Non-pigmented ciliary epithelial cell (primary cell): Measurements from ENCODE around the gene INHBB.
"Not testable (repeated sequence)": the region's sequence is repeated elsewhere in the genome, so short reads cannot be mapped to it uniquely, and the experiment has no call there.

ENCODE experiments used
- DNase-seq: peaks from one replicate; pipeline ENCODE4 v3.0.0-alpha.2; 2010; ENCODE audit warnings: low read depth

INHBB gene

DNA sequence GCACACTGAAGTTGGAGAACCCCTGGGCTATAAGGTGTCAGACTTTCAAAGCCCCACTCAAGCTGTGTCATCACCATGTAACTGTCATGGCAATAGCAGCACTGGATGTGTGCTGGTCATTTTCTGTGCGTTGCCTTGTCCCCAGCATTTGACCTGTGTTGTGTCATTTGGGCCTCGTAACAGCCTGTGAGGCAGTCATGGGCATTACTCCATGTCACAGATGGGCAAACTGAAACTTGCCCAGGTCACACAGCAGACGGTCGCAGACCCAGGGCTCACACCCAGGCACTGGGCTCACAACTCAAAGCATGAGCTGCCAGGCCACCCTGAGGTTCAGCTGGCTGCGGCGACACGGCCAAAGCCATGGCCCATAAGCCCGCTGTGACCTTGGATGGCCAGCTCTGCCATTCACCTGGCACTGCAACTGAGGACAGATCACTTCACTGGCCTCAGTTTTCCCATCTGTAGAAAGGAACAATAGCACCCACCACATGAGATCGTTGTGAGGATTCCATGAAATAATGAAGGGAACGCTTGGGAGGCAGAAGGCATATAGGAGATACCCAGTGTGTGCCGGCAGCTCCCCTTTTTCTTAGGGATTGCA, 36.7 kb downstream of the INHBB start:
- no peak for DNase-seq

GRCh38 chr2:120383191-120383590, 37.3 kb downstream of the INHBB start:
- DNase-seq = no peak

- no peak for DNase-seq
These were observed 37.9 kb downstream of the INHBB start for GRCh38 chr2:120383631-120384340.

- no peak for DNase-seq
These were observed 38.8 kb downstream of the INHBB start for GRCh38 chr2:120384486-120385354.

- DNase-seq = no peak
These were observed 39.6 kb downstream of the INHBB start for GRCh38 chr2:120385355-120386127.

DNA sequence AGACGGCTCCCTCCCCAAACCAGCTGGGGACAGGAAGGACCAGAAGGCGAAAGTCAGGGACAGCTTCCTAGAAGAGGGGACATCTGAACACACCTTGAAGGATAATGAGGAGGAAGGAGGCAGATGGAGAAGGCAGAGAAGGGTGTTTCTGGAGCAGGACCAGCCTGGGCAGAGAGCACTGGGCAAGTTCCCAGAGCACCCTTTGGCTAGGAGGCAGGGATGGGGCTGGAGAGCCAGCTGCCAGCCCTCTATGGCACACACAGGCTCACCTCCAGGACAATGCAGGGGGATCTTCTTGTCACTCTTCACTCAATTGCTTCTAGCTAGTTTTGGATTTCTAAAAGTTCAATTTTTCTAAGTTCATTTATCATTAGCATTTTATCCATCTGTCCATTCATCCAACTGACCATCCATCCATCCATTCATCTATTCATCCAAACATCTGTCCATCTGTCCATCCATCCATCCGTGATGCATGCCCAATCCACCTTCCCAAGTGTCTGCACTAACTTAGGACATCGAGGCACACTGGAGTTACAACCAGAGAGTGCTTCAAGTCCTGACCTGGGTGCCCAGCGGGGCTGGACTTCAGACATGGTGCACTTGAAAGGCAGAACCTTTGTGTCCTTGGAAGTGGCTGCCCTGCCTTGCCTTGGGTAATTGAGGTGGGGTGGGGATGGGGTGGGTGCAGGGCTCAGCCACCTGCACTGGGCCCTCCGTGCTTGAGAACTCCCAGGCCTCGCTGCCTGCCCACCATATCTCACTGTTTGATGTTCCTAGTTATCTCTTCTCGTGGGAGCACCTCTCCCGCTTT, 42.5 kb downstream of the INHBB start:
- DNase-seq = no peak

- DNase-seq = no peak
These were observed 43.1 kb downstream of the INHBB start for GRCh38 chr2:120389036-120389391.

DNA sequence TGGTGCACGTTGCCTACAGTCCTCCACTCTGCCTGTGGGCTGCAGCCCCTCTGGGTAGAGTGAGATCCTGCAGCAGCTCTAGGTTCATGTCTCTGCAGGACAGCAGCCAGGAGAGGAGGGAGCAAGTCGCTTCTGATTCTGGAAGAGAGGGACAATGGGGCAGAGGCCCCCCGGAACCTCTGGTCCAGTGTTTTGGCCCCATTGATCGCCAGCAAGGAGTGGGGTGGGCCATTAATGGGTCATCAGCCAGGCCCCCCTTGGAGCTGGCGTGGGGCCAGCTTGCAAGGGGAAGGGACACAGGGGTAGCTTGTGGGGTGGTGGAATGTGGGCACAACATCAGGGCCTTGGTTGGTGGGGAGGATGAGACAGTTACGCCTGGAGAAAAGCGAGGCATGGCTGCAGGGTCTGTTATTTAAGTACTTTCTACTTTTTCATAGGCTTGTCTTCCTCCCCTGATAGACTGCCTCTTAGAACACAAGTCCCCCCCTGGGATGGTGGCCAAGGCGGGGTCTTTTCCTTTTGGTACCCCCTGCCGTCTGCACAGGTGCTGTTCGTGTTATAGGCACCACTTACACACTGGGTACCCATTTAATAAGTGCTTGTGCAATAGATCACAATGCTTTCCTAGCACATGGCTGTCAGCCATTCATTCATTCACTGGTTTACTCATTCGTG, 44.6 kb downstream of the INHBB start:
- DNase-seq = no peak

DNA sequence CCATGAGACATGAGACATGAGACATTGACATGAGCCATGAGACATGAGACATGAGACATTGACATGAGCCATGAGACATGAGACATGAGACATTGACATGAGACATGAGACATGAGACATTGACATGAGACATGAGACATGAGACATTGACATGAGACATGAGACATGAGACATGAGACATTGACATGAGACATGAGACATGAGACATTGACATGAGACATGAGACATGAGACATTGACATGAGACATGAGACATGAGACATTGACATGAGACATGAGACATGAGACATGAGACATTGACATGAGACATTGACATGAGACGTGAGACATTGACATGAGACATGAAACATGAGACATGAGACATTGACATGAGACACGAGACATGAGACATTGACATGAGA, 45.4 kb downstream of the INHBB start:
- not testable (repeated sequence) for DNase-seq

DNA sequence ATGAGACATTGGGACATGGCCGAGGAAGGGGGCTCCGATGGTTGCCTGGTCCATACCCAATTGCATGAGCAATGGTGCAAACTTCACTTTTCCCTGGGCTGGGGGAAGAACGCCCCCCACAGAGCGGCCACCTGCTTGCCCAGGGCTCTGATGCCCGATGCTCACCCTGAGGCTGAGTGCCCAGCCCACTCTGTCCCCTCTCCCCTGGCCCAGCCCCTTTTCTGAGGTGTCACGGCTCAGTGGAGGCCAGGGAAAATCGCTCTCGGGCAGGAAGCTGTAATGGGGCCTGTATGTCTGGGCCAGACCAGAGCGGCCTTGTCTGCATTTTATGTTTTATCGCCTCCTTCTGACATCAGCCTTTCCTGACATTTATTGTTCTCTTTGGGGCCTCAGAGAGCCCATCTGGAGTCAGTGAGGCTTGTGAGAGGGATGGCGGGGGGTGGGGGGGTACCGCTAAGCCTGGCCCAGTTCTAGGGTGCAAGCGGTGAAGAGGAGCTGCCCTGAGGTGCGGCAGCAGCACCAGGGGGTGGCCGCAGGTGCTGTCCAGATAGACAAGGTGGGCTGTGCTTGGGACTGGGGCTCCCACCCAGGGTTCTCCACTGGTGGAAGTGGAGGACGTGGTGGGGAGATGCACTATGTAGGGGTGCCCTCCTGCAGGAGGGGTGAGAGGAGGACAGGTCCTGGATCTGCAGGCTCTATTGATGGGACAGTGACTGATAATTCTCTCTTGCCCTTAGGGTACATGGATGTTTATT, 46.2 kb downstream of the INHBB start:
- no peak for DNase-seq

GRCh38 chr2:120392923-120393322, 47.0 kb downstream of the INHBB start:
- DNase-seq = no peak

- DNase-seq = no peak
These were observed 47.5 kb downstream of the INHBB start for GRCh38 chr2:120393456-120393855.

DNA sequence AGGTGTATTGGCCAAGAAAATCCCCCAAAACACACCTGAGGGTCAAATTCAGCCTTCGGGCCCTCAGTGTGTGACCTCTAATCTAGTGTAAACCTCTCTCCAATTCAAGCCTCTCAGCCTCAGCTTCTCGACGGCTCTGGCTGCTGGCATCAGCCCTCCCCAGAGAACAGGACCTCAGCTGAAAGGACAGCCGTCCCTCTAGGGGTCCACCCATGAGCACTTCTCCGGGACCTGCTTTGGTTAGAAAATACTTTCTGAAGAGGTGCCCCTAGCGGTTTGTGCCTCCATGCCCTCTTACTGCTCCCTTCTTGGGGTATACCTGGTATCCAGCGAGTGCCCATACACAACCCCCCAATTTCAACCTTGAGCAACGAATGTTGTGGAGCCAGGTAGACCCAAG, 48.8 kb downstream of the INHBB start:
- no peak for DNase-seq

DNA sequence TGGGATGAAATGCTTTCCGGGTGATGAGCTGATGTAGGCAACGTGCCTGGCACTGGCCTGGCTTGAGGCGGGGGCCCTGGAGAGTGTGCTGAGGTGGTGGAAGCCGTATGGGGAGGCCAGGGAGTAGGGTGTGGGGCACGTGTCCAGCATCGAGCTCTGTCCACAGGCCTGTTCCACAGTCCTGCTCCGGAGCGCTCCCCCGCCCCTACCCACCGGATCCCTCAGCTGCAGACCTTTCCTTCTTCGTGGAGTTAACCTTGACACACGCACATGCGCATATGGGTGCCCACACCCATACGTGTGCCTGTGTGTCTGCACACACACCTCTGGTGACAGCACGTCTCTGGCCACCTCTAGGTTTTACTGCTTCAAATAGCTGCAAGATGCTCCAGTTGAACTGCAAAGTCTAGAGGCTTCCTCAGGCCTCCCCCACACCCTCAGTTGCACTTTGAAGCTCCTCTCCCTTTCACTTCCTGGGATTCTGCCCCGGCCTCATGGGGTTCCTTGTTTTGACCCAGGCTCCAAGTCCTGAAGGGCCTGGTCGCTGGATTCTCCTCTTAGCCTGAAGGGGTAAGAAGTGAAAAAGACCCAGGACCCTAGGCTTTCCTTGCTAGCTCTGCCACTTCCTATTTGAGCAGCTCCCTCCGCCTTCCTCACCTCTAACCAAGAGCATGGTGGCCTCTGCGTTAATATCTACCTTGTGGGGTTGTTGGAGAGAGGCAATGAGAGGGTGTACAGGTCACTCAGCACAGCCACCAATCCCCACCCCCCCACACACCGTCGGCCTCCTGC, 49.5 kb downstream of the INHBB start:
- no peak for DNase-seq

DNA sequence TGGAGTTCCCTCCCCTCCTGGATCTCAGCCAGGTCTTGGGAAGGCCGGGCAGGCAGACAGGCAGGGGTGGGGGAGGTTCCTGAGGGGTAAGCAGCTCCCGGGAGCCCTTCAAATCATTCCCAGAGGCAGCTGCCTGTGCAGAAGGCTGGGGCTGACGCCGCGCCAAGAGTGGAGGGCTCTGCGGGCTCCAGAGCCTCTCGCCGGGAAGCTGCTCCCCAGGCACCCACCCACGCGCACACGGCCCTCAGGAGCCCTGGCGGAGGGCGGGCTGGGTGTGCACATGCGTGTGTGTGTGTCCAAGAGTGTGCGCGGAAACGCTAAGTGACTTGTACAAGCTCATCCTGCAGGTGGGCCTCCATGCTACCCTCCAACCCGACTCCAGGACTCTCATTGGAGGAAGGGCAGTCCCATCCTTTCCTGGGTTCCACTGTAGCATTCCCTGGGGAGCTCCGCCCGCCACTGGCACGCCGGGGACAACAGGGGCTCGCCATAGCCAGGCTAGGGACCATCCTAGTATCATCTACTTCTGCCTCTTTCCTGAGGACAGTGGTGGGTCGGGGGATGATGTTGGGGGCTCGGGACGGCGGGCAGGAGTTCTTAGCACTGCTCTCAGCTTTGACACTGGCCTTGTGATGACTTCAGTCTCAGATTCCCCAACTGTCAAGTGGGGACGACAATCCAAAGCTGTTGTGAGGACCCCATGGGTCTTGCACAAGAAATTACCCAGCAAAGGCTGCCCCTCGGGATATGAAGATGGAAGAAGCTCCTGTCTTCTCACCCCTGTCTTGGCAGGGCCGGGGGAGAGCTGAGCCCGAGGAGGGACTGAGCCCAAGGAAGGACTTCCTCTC, 50.3 kb downstream of the INHBB start:
- DNase-seq = no peak

DNA sequence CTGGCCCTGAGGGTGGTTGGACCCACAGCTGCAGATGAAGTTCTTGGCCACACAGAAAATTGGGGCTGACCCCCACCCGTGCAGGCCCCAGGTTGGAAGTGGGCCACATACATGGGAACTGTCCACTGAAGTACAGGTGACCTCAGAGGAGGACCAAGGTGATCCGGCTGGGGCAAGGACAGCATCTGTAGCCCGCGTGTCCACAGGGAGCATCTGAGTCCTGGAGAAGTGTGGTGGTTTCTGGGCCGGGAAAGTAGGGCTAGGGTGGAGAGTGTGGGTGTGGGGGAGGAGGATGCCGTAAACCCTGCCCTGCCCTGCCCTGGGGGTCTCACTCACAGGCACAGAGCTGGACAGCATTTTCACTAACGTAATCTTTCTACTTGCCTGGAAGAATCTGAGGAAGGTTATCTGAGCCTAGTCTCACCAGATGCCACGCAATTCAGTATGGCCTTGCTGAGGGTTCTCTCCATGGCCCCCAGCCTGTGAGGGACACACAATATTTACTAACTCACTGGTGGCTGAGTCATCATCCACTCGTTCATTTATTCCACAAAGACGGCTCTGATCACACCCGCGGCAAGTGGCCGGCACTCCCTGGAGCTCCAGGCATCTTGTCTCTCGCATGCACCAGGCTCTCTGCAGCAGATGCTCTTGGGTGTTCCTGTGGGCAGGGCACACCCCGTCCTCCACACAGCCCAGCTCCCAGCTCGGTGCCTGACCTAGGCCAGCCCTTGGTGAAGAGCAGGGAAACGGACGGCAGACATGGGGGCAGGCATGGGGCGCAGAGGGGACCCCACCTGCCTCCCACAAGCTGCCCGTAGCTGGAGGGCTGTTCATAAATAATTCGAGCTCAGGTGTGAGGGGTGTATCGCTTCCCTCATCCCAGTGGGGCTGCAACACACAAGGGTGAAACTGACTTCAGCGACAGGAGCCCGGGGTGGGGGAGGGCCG, 51.2 kb downstream of the INHBB start:
- DNase-seq = peak; percentile 1
